ENCODE data around the gene SNAP25.

The SNAP25 gene

GRCh38 chr20:10308652-10309051, 90.0 kb downstream of the SNAP25 start:
- no peak for DNase-seq

GRCh38 chr20:10309326-10309725, 90.7 kb downstream of the SNAP25 start:
- DNase-seq = no peak

GRCh38 chr20:10312111-10312510, 93.5 kb downstream of the SNAP25 start:
- DNase-seq = no peak

- DNase-seq = no peak
These were observed 94.6 kb downstream of the SNAP25 start for GRCh38 chr20:10313215-10313614.

- DNase-seq = no peak
These were observed 95.1 kb downstream of the SNAP25 start for GRCh38 chr20:10313701-10314100.

- no peak for DNase-seq
These were observed 95.6 kb downstream of the SNAP25 start for GRCh38 chr20:10314198-10314597.

GRCh38 chr20:10315138-10315537, 96.5 kb downstream of the SNAP25 start:
- DNase-seq = no peak

- DNase-seq = no peak
These were observed 98.0 kb downstream of the SNAP25 start for GRCh38 chr20:10316582-10316981.

- no peak for DNase-seq
These were observed 99.8 kb downstream of the SNAP25 start for GRCh38 chr20:10318291-10319024.

- no peak for DNase-seq
These were observed 101.2 kb downstream of the SNAP25 start for GRCh38 chr20:10319855-10320254.

- no peak for DNase-seq
These were observed 102.6 kb downstream of the SNAP25 start for GRCh38 chr20:10321138-10321717.

GRCh38 chr20:10322073-10323012, 103.7 kb downstream of the SNAP25 start:
- DNase-seq = no peak

- no peak for DNase-seq
These were observed 105.1 kb downstream of the SNAP25 start for GRCh38 chr20:10323729-10324128.

GRCh38 chr20:10324198-10324847, 105.7 kb downstream of the SNAP25 start:
- DNase-seq = no peak

- no peak for DNase-seq
These were observed 110.2 kb downstream of the SNAP25 start for GRCh38 chr20:10328897-10329255.

GRCh38 chr20:10329387-10330005, 110.9 kb downstream of the SNAP25 start:
- DNase-seq = no peak

GRCh38 chr20:10330071-10330470, 111.4 kb downstream of the SNAP25 start:
- DNase-seq = no peak

GRCh38 chr20:10332656-10333415, 114.2 kb downstream of the SNAP25 start:
- DNase-seq = no peak

GRCh38 chr20:10336959-10337729, 118.5 kb downstream of the SNAP25 start:
- no peak for DNase-seq

GRCh38 chr20:10338426-10339180, 120.0 kb downstream of the SNAP25 start:
- no peak for DNase-seq
